GM23338 (cell line): ENCODE results near the gene SLC6A11. TPM values are rescaled to one million over a fixed set of nuclear protein-coding genes. Genes with fewer than 3 reads are reported as not detected.
A peak's percentile ranks its signal among the peaks of the same experiment; 100 is the strongest.

Experiments used
- ATAC-seq: fragments of 200-7000 bp; cut with Tn5 transposase; 3 replicates; pipeline ENCODE4 v1.9.1; 2020
- DNase-seq: peaks from one replicate; pipeline ENCODE4 v3.0.0-alpha.2; 2015; ENCODE audit warnings: low spot score
- H2AFZ ChIP-seq: fragments of 200-600 bp; sonication (generic); 2 replicates; pipeline ENCODE4 v1.8.0; 2016; ENCODE audit warnings: antibody characterized with exemption, mild to moderate bottlenecking, moderate library complexity
- H3F3A ChIP-seq: fragments of 200-600 bp; sonication (generic); replicated peaks from 2 replicates; pipeline ENCODE4 v1.8.0; 2017; ENCODE audit warnings: antibody characterized with exemption, mixed run types, low read depth
- H3K27ac ChIP-seq: fragments of 200-600 bp; sonication (generic); 2 replicates; pipeline ENCODE4 v1.6.1; 2016; ENCODE audit warnings: low read depth
- H3K27me3 ChIP-seq: fragments of 200-600 bp; sonication (generic); 2 replicates; pipeline ENCODE4 v1.8.0; 2016; ENCODE audit warnings: mild to moderate bottlenecking, mixed run types, moderate library complexity; ENCODE audit not compliant: insufficient read depth
- H3K36me3 ChIP-seq: fragments of 200-600 bp; sonication (generic); 2 replicates; pipeline ENCODE4 v1.8.0; 2016; ENCODE audit warnings: mild to moderate bottlenecking; ENCODE audit not compliant: insufficient read depth
- H3K4me1 ChIP-seq: fragments of 200-600 bp; sonication (generic); 2 replicates; pipeline ENCODE4 v1.8.0; 2016; ENCODE audit warnings: mild to moderate bottlenecking, moderate library complexity; ENCODE audit not compliant: insufficient read depth
- H3K4me2 ChIP-seq: fragments of 200-600 bp; sonication (generic); 2 replicates; pipeline ENCODE4 v1.7.1; 2017; ENCODE audit warnings: mixed run types
- H3K4me3 ChIP-seq: fragments of 200-600 bp; sonication (generic); 2 replicates; pipeline ENCODE4 v1.6.1; 2016; ENCODE audit warnings: mixed run types
- H3K79me2 ChIP-seq: fragments of 200-600 bp; sonication (generic); replicated peaks from 2 replicates; pipeline ENCODE4 v1.8.0; 2017; ENCODE audit warnings: mild to moderate bottlenecking; ENCODE audit not compliant: insufficient read depth
- H3K9me2 ChIP-seq: fragments of 200-600 bp; sonication (generic); 2 replicates; pipeline ENCODE4 v1.8.0; 2017; ENCODE audit not compliant: insufficient read depth
- H4K20me1 ChIP-seq: fragments of 200-600 bp; sonication (generic); replicated peaks from 2 replicates; pipeline ENCODE4 v1.8.0; 2017; ENCODE audit warnings: mild to moderate bottlenecking; ENCODE audit not compliant: insufficient read depth
- H3K27ac Mint-ChIP-seq: 2 replicates; pipeline ENCODE4 v1.8.0; 2020; ENCODE audit warnings: inconsistent platforms, mild to moderate bottlenecking, moderate library complexity, mixed read lengths
- H3K27me3 Mint-ChIP-seq: 3 replicates; pipeline ENCODE4 v1.8.0; 2022; ENCODE audit warnings: low read depth, mild to moderate bottlenecking, moderate library complexity, mixed read lengths, inconsistent platforms; ENCODE audit not compliant: insufficient read depth, poor library complexity
- H3K36me3 Mint-ChIP-seq: 3 replicates; pipeline ENCODE4 v1.8.0; 2021; ENCODE audit warnings: low read depth, mild to moderate bottlenecking, inconsistent platforms, moderate library complexity, mixed read lengths
- H3K4me1 Mint-ChIP-seq: 3 replicates; pipeline ENCODE4 v1.8.0; 2020; ENCODE audit warnings: mild to moderate bottlenecking, inconsistent platforms, mixed read lengths
- H3K4me3 Mint-ChIP-seq: 3 replicates; pipeline ENCODE4 v1.8.0; 2021; ENCODE audit warnings: moderate library complexity, mild to moderate bottlenecking, inconsistent platforms, mixed read lengths
- H3K9me3 Mint-ChIP-seq: 3 replicates; pipeline ENCODE4 v1.8.0; 2020; ENCODE audit warnings: moderate library complexity, mild to moderate bottlenecking, inconsistent platforms, mixed read lengths
- CTCF ChIP-seq, 2 experiments: fragments of 200-600 bp in 1 of 2; sonication (generic) in 1 of 2; conservative IDR thresholded peaks; 2 replicates each; pipeline versions ENCODE4 v1.5.1 to v1.6.1; 2016 to 2017; ENCODE audit warnings: antibody characterized with exemption in 2 of 2, low read depth in 2 of 2, mild to moderate bottlenecking in 2 of 2, moderate library complexity in 1 of 2
- EZH2 ChIP-seq: fragments of 200-600 bp; sonication (generic); IDR thresholded peaks from one replicate; pipeline ENCODE4 v1.8.0; 2017; ENCODE audit warnings: antibody characterized with exemption, mild to moderate bottlenecking, low read depth; ENCODE audit not compliant: unreplicated experiment
- NANOG ChIP-seq: IDR thresholded peaks from 2 replicates; pipeline ENCODE4 v1.6.1; 2016; ENCODE audit warnings: antibody characterized with exemption, borderline replicate concordance
- STAT1 ChIP-seq: IDR thresholded peaks from one replicate; pipeline ENCODE4 v1.6.1; 2016; ENCODE audit warnings: antibody characterized with exemption; ENCODE audit not compliant: unreplicated experiment
- ZNF331 ChIP-seq: fragments of 250-450 bp; sonication (Bioruptor Pico); IDR thresholded peaks from 2 replicates; pipeline ENCODE4 v1.5.0; 2020; ENCODE audit warnings: low read depth, mild to moderate bottlenecking, moderate library complexity
- polyA plus RNA-seq: library from polyadenylated mRNA; unstranded; fragments of >200 nt; fragmentation: Nextera tagmentation; extraction: Ambion mirVana; gene quantifications from 2 replicates; pipeline ENCODE4 v1.2.1, GENCODE V29; 2016
- total RNA-seq: library from RNA; depleted of rRNA; stranded (reverse); fragments of >200 nt; shearing (Covaris generic); gene quantifications from 2 replicates; pipeline ENCODE4 v1.2.3, GENCODE V29; 2014
- TF ChIP-seq, protein P1 (sequence below): IDR thresholded peaks from 2 replicates; pipeline ENCODE4 v1.6.1; 2016; ENCODE audit warnings: antibody characterized with exemption

SLC6A11 gene
- total and polyA plus RNA-seq, 2 experiments from 2014 or later, result 0.47 to 1.1 TPM

GRCh38 chr3:10944866-10945265 lies 128.8 kb downstream of the SLC6A11 start:
- Mint-ChIP-seq H3K36me3 (peaks cover 3% of the 10 kb centered on the region; the same call in 2 of the 3 replicates), H3K27me3 (peaks cover 2% of the 10 kb centered on the region), H3K27ac (no peak overlapping the region), H3K4me1 (0 out of 3 replicates have a peak, but pooled peaks cover 3% of the 10 kb centered on the region), H3K9me3 (peaks cover 11% of the 10 kb centered on the region), H3K4me3 (no peak overlapping the region)
- no peaks in the 10 kb centered on the region for H3K4me1 ChIP-seq
- H3K27me3 ChIP-seq, result no peaks in the 10 kb centered on the region
- DNase-seq (no peak), ATAC-seq (no peak)
- H3F3A ChIP-seq, result no peaks in the 10 kb centered on the region
- no peaks in the 10 kb centered on the region for H4K20me1 ChIP-seq
- H3K36me3 ChIP-seq, result no peaks in the 10 kb centered on the region
- no peak overlapping the region for H3K4me2 ChIP-seq
- no peak overlapping the region for H3K4me3 ChIP-seq
- H3K27ac ChIP-seq, result no peak overlapping the region
- no peak overlapping the region for H2AFZ ChIP-seq
- H3K79me2 ChIP-seq, result no peaks in the 10 kb centered on the region
- no peak for TF ChIP-seq CTCF (conservative IDR thresholded peaks at IDR 0.05; ENCODE audit: low read depth in 2 of 2)
- no peak for TF ChIP-seq NANOG
- TF ChIP-seq, protein P1, sequence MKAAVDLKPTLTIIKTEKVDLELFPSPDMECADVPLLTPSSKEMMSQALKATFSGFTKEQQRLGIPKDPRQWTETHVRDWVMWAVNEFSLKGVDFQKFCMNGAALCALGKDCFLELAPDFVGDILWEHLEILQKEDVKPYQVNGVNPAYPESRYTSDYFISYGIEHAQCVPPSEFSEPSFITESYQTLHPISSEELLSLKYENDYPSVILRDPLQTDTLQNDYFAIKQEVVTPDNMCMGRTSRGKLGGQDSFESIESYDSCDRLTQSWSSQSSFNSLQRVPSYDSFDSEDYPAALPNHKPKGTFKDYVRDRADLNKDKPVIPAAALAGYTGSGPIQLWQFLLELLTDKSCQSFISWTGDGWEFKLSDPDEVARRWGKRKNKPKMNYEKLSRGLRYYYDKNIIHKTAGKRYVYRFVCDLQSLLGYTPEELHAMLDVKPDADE, result no peak
- no peak for TF ChIP-seq ZNF331 (CRISPR knock-in tag)
- no peak for TF ChIP-seq STAT1
- no peak for TF ChIP-seq EZH2
- no peaks in the 10 kb centered on the region for H3K9me2 ChIP-seq

DNA sequence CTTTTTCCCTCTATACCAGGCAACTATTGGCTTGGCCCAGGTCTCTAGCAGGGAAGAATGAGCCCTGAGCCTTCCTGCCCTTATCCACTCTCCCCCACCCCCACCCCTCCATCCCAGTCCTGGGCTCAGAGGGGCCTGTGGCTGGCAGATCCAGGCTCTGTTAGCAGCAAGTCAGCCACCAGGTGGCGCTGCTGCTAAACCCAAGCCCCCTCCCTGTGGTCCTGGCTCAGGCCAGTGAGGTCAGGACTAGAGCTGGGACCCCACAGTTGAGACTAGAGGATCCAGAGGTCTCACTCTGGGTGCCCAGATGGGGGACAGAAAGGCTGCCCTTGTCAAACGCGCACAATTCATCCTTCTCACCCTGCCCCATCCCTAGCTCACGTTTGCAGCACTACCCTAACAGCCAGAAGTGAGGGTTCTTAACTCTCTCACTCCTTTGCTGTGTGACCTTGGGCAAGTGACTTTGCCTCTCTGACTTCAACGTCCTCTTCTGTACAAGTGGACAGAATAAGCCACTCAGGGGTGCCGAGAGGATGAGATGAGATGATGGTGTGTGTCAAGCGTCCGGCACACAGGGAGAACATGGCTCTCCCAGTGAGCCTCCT lies 129.8 kb downstream of the SLC6A11 start:
- peaks cover 3% of the 10 kb centered on the region; the same call in 1 of the 3 replicates for H3K4me1 Mint-ChIP-seq
- no peak overlapping the region for H2AFZ ChIP-seq
- ATAC-seq, result peak; percentile 99

More for the DNA sequence above, 129.8 kb downstream of the SLC6A11 start:
- Histone ChIP-seq H3K4me2 (no peak overlapping the region), H3K27me3 (no peaks in the 10 kb centered on the region), H3K4me3 (no peak overlapping the region), H3K9me2 (no peaks in the 10 kb centered on the region), H3K79me2 (no peaks in the 10 kb centered on the region), H3F3A (no peaks in the 10 kb centered on the region), H3K36me3 (no peaks in the 10 kb centered on the region), H3K27ac (no peak overlapping the region), H4K20me1 (no peaks in the 10 kb centered on the region), H3K4me1 (no peaks in the 10 kb centered on the region)
- H3K9me3 Mint-ChIP-seq, result peaks cover 11% of the 10 kb centered on the region
- H3K27ac Mint-ChIP-seq, result no peak overlapping the region
- TF ChIP-seq, protein P1, result no peak
- TF ChIP-seq CTCF (conservative IDR thresholded peaks at IDR 0.05; ENCODE audit: low read depth in 2 of 2), result peak; percentile 83 to 95
- peak; percentile 90 for DNase-seq
- peaks cover 3% of the 10 kb centered on the region; the same call in 2 of the 3 replicates for H3K36me3 Mint-ChIP-seq
- no peak overlapping the region for H3K4me3 Mint-ChIP-seq
- H3K27me3 Mint-ChIP-seq, result peaks cover 5% of the 10 kb centered on the region
